ENCODE results near the gene AFF3. TPM values are rescaled to one million over a fixed set of nuclear protein-coding genes. Genes with fewer than 3 reads are reported as not detected.

AFF3 gene
- total RNA-seq, 1 experiment from 2014 or later, result not detected

DNA sequence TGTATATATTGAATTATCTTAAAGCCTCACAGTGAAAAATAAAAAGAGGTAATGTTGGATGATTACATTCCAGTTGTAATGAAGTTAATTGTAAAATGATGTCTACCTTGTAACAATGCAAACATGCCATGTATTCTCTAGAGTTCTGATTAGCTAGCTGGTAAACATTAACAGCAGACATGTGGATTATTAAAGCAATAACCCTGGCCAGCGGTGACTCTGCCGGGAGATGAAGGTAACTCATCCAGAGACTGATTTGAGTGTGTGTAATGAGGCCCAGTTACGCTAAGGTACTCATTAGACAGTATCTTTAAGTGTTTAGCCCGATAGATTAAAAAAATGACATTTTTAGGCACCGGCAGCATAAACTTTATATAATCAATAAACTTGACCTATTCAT, 573.0 kb downstream of the AFF3 start:
- Mint-ChIP-seq H3K9me3 (ENCODE audit: low read depth, unreplicated experiment) (no peaks in the 10 kb centered on the region), H3K4me3 (ENCODE audit: low read depth, unreplicated experiment) (no peak overlapping the region), H3K4me1 (ENCODE audit: low read depth, unreplicated experiment) (no peaks in the 10 kb centered on the region), H3K36me3 (ENCODE audit: insufficient read depth, unreplicated experiment) (no peaks in the 10 kb centered on the region), H3K27ac (ENCODE audit: unreplicated experiment) (no peak overlapping the region), H3K27me3 (ENCODE audit: unreplicated experiment) (peaks cover 84% of the 10 kb centered on the region)
- DNase-seq, result no peak
- intact Hi-C loops (cut with micrococcal nuclease; ENCODE audit: unreplicated experiment), result no loop called here
- CTCF ChIA-PET, result no interaction called here
- no peak for TF ChIP-seq CTCF (IDR thresholded peaks at IDR 0.05; ENCODE audit: unreplicated experiment)
- no TSS peak for BruUV-seq (replicated peaks)

GRCh38 chr2:99565227-99565626, 577.2 kb downstream of the AFF3 start:
- H3K9me3 Mint-ChIP-seq (ENCODE audit: low read depth, unreplicated experiment), result no peaks in the 10 kb centered on the region
- no peaks in the 10 kb centered on the region for H3K4me1 Mint-ChIP-seq (ENCODE audit: low read depth, unreplicated experiment)
- no peak overlapping the region for H3K4me3 Mint-ChIP-seq (ENCODE audit: low read depth, unreplicated experiment)
- H3K27me3 Mint-ChIP-seq (ENCODE audit: unreplicated experiment), result peaks cover 88% of the 10 kb centered on the region
- no peak for DNase-seq
- H3K36me3 Mint-ChIP-seq (ENCODE audit: insufficient read depth, unreplicated experiment), result no peaks in the 10 kb centered on the region
- no peak for TF ChIP-seq CTCF (IDR thresholded peaks at IDR 0.05; ENCODE audit: unreplicated experiment)
- BruUV-seq (replicated peaks), result no TSS peak
- H3K27ac Mint-ChIP-seq (ENCODE audit: unreplicated experiment), result no peak overlapping the region
- intact Hi-C loops (cut with micrococcal nuclease; ENCODE audit: unreplicated experiment), result no loop called here
- CTCF ChIA-PET, result no interaction called here

- no peak for DNase-seq
- no peaks in the 10 kb centered on the region for H3K9me3 Mint-ChIP-seq (ENCODE audit: low read depth, unreplicated experiment)
- no peak overlapping the region for H3K27ac Mint-ChIP-seq (ENCODE audit: unreplicated experiment)
- no peak for TF ChIP-seq CTCF (IDR thresholded peaks at IDR 0.05; ENCODE audit: unreplicated experiment)
- no TSS peak for BruUV-seq (replicated peaks)
- intact Hi-C loops (cut with micrococcal nuclease; ENCODE audit: unreplicated experiment), result no loop called here
- CTCF ChIA-PET, result no interaction called here
- no peak overlapping the region for H3K4me3 Mint-ChIP-seq (ENCODE audit: low read depth, unreplicated experiment)
- no peaks in the 10 kb centered on the region for H3K36me3 Mint-ChIP-seq (ENCODE audit: insufficient read depth, unreplicated experiment)
- no peaks in the 10 kb centered on the region for H3K4me1 Mint-ChIP-seq (ENCODE audit: low read depth, unreplicated experiment)
- H3K27me3 Mint-ChIP-seq (ENCODE audit: unreplicated experiment), result peaks cover 89% of the 10 kb centered on the region
Observed at GRCh38 chr2:99562516-99562915, 579.9 kb downstream of the AFF3 start.

GRCh38 chr2:99561804-99562203, 580.6 kb downstream of the AFF3 start:
- DNase-seq, result no peak
- CTCF ChIA-PET, result no interaction called here
- no peaks in the 10 kb centered on the region for H3K36me3 Mint-ChIP-seq (ENCODE audit: insufficient read depth, unreplicated experiment)
- no peaks in the 10 kb centered on the region for H3K9me3 Mint-ChIP-seq (ENCODE audit: low read depth, unreplicated experiment)
- no peaks in the 10 kb centered on the region for H3K4me1 Mint-ChIP-seq (ENCODE audit: low read depth, unreplicated experiment)
- no peak overlapping the region for H3K4me3 Mint-ChIP-seq (ENCODE audit: low read depth, unreplicated experiment)
- H3K27me3 Mint-ChIP-seq (ENCODE audit: unreplicated experiment), result peaks cover 89% of the 10 kb centered on the region
- H3K27ac Mint-ChIP-seq (ENCODE audit: unreplicated experiment), result no peak overlapping the region
- no TSS peak for BruUV-seq (replicated peaks)
- TF ChIP-seq CTCF (IDR thresholded peaks at IDR 0.05; ENCODE audit: unreplicated experiment), result no peak
- intact Hi-C loops (cut with micrococcal nuclease; ENCODE audit: unreplicated experiment), result no loop called here

All from Calu3 (cell line).